OCI-M2 (cell line): Measurements from ENCODE around the gene PHLDA2.
"Not testable (repeated sequence)": the region's sequence is repeated elsewhere in the genome, so short reads cannot be mapped to it uniquely, and the experiment has no call there.

ENCODE experiments used
- DNase-seq: peaks from one replicate; lab custom pipeline; 2025; ENCODE audit not compliant: unreplicated experiment; lab: John Stamatoyannopoulos, UW

PHLDA2 gene

DNA sequence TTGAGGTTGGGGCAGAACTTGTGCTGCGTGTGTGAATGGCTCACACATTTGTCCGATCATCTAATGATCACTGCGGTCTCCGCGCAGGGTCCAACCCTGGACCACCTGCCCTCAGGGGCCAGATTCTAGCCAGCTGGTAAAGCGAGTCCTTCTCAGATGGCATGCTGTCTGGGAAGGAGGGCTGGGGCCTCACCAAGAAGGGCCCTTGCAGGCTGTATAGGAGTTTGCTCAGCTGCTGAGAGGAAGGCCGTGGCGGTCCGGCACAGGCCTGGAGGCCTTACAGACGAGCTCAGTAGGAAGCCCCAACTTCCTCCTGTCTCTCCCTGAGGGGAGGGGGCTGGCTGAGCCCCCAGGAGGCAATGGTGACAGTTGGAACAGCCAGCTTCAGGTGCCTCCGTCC lies 13.7 kb downstream of the PHLDA2 start:
- DNase-seq: no peak

DNA sequence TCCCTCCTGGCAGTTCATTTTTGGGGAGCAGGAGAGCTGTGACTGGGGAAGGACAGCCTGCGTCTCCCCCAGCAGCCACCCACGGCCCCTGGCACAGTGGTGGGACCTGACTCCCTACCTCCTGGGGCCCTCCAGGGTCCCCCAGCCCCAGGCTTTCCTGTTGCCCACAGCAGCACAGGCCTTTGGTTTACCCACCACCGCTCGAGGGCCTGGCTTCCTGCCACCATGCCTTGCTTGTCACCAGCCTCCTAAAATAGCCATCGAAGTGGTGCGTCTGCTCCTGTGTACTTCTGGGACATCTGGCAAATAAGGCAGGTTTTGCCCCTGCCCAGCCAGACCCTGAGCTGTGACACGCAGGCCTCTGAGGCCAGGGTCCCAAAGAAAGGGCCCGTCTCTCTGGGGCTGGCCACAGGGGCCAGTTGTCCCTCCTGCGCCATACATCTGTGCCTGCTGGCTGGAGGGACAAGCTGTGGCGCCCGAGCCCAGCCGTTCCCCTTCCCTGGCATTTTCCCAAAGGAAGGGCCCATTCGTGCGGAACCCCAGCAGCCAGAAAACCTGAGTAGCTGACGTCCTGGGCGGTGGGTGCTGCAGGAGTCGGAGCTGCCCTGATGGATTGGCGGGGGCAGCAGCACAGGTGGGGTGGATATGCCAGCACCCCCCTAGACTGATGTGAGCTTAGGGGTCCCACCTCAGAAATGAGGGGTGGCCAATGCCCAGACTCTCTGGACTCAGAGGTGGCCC lies 14.6 kb downstream of the PHLDA2 start:
- no peak for DNase-seq

DNA sequence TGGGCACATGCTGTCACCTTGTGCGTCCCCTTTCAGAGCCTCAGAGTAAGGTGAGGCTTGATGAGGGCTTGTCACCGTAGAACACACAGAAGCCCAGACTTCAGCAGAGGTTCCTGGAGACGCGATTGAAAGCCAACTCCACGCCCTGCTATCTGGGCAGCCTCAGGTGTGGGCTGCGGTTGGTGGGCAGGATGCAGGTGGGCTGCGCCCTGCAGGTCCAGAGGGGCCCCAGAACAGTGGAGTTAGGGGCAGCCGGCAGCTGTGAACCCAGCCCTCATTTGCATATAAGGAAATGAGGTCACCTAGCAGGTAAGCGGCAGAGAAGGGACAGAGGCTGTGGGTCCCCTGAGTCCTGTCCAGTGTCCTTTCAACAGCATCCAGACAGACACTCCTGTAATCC lies 15.4 kb downstream of the PHLDA2 start:
- DNase-seq: no peak

GRCh38 chr11:2913019-2913431 lies 16.2 kb downstream of the PHLDA2 start:
- no peak for DNase-seq

DNA sequence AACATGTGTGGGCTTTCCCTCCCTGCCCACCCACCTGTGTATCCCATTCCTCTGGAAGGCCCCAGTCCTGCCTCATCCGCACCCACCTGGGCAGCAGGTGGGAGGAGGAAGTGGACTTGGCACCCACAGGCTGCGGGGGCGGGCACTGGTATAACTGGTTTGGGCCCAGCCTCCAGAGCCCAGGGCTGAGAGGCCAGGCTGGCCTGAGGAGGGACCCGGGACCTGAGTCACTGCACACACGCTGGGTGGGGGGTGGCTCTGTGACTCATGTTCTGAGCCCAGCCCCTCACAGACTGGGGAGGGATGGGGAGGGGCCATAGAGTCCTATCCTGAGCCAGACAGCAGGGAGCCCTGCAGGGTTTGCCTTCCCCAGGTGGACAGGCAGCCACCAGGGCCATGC lies 16.7 kb downstream of the PHLDA2 start:
- DNase-seq: no peak

- no peak for DNase-seq
Measured at GRCh38 chr11:2911785-2912391, 17.3 kb downstream of the PHLDA2 start.

- DNase-seq: no peak
Measured at GRCh38 chr11:2911088-2911784, 18.0 kb downstream of the PHLDA2 start.

DNA sequence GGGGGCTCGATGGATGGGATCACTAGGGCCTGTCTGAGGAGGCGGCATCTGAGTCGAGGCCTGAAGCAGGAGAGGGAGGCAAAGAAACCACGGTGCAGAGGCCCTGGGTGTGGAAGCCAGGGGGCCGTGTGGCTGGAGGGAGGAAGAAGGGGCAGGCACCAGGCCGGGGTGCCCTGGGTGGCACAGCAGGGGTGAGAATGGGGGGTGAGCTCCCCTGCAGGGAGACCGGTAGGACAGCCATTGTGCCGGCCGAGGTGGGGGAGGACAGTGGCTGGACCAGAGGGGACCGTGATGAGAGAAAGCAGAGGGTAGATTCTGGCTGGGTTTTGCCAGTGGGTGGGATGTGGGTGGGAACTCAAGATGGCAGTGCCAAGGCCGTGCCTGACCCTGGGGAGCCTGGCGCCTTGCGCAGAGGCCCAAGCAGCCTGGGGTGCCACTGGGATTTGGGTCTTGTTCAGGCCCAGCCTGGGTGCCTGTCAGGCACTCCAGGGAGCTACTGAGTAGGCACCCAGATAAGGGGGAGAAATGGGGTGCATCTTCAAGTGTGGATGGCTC lies 18.7 kb downstream of the PHLDA2 start:
- DNase-seq: no peak

GRCh38 chr11:2909133-2909902 lies 19.9 kb downstream of the PHLDA2 start:
- no peak for DNase-seq

DNA sequence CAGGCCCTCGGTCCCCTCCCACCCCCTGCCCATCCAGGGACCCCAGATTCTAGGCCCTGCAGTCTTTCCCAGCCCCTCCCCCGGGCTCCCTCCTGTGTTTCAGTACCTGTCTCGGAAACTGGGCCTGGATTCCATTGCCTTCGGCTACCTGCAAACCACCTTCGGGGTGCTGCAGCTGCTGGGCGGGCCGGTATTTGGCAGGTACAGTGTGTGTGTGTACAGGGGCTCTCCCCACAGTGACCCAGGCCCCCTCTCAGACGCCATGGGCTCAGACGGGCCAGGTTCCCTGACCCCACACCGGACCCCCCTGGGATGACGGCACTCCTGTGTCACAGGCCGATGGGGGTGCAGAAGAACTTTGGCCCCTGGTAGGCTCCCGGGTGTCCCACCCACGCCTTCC lies 21.1 kb downstream of the PHLDA2 start:
- DNase-seq: no peak

DNA sequence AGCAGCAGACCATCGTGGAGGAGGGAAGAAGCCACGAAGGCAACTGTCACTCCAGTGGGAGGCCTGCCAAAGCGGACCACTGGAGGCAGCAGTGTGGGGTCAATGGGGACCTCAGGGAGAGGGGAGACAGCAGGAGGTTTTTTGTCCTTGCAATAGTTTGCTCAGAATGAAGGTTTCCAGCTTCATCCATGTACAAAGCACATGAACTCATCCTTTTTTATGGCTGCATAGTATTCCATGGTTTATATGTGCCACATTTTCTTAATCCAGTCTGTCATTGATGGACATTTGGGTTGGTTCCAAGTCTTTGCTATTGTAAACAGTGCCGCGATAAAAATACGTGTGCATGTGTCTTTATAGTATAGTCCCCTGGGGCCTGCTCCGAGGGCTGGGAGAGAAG lies 23.9 kb downstream of the PHLDA2 start:
- not testable (repeated sequence) for DNase-seq

DNA sequence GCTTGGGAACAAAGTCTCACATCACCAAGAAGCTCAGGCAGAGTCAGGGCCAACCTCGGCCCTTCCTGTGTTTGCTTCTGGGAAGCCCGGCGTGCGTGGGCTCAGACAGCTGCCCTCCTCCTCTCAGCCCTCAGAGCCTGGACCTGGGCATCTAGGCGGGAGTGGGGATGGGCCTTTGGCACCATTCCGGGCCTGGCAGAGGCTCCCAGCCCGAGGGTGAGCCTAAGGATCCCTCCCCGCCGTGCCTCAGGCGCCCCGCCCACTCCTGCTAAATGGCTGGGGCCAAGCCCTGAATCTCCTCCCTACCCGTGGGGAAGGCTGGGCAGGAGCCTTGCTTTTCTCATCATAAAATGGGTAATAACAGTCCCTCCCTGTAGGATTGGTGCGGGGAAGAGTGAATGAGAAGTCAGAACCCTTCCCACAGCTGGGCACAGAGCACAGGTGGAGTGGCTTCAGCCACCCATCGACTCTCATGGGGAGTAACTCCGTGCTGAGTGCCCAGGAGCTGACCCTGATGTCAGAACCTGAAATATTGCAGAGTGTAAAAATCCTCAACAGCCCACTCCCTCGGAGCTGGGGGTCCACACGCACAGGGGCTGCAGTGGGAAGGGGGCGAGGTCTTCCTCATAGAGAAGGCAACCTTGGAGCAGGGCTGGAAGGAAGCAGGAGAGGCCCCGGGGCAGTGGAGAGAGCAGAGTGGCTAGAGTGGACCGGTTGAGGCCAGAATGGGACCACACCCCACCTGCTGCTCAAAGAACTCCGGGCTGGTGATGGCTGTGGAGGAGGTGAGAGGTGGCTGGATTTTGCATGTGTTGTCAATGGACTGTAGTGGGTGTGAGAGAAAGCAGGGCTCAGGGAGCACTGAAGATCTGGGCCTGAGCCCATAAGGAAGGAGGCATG lies 24.8 kb downstream of the PHLDA2 start:
- DNase-seq: no peak

GRCh38 chr11:2903672-2904011 lies 25.6 kb downstream of the PHLDA2 start:
- DNase-seq: no peak

GRCh38 chr11:2902784-2903671 lies 26.2 kb downstream of the PHLDA2 start:
- no peak for DNase-seq

GRCh38 chr11:2901854-2902783 lies 27.1 kb downstream of the PHLDA2 start:
- peak; percentile 47 for DNase-seq

DNA sequence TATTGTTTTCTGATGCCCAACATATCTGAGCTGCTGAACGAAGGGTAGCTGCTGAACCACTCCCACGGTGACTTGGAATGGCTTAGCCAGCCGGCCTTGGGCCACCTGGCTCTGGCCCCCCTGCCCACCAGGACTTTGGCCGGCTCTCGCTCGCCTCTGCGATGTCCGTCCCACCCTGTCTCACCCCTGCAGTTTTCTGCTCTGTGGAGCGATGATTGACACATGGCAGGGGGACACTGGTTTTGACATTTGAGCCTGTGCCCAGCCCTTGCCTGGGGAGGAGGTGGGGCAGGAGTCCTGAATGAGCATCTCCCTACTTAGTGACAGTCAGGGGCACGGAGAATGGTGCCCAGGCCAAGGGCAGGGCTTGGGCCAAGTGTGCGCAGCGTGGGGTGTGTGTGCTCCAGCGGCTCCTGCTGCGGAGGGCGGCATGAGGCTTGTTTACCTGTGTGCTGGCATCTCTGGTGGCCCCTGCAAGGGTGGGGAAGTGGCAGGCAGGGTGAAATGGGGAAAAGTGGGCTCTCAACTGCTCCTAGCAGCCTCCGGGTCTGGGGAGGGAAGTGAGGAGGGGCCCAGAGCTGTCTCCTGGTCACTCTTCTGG lies 27.9 kb downstream of the PHLDA2 start:
- DNase-seq: no peak

GRCh38 chr11:2899080-2899783 lies 30.0 kb downstream of the PHLDA2 start:
- no peak for DNase-seq
